NCI-H226 (cell line): ENCODE data around the gene GARNL3.

Experiments
- DNase-seq: peaks from one replicate; pipeline ENCODE4 v3.0.0-alpha.2; 2015

GARNL3 gene

DNA sequence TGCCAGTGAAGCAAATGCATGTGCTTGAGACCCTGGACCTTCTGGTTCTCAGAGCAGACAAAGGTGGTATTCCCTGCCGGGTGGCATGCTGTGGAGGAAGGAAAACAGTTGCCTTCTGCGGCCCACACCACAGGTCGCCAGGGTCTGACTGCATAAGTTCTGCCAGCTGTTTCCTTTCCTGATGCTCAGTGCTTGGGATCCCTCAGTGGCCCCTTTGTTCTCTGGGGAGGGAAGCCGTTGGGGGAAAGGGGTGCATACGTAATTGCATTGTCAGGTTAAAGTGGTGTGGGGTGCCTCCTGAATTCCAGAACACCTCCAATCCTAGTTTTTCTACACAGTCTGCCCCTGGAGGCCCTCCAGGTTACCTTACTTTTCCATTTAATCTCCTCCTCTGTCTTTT lies 89.3 kb downstream of the GARNL3 start:
- DNase-seq, result no peak

DNA sequence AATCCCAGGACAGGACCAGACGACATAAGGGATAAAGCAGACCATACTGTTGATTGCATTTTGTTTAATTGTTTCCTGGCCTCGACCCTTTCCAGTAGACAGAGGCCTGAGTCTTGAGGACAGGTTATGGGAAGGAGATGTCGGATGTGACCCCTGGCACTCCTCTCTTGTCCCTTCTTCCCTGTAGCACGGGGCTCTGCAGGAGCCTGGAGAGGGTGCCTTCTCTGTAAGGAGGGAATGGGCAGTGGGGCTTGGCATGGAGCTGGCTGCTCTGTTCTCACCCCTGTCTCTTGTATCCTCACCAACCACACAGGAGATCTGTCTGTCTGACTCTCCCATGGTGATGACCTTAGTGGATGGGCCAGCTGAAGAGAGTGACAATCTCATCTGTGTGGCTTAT lies 92.3 kb downstream of the GARNL3 start:
- DNase-seq, result no peak

DNA sequence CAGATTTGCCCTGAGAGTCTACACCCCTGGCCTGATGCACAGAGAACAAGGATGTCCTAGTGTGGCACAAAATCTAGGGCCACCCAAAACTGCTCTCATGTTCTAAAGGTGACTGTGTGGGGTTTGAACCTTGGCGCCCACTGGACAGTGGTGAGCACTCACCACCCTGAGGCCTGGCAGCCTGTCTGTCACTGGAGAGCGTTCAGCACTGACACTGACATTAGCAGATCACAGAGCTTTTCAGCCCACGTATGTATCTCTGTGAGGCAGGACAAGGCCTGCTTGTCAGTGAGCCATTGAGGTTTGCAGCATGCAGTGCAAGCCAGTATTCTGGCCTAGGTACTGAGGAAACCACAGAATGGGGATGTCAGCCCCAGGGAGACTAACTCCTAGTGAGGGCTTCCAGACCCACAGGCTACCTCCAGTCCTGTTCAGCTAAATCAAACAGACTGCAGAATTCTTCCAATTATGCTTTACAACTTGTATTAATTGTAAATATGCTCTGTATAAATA lies 93.5 kb downstream of the GARNL3 start:
- no peak for DNase-seq

GRCh38 chr9:127358770-127359169 lies 94.2 kb downstream of the GARNL3 start:
- DNase-seq, result no peak

DNA sequence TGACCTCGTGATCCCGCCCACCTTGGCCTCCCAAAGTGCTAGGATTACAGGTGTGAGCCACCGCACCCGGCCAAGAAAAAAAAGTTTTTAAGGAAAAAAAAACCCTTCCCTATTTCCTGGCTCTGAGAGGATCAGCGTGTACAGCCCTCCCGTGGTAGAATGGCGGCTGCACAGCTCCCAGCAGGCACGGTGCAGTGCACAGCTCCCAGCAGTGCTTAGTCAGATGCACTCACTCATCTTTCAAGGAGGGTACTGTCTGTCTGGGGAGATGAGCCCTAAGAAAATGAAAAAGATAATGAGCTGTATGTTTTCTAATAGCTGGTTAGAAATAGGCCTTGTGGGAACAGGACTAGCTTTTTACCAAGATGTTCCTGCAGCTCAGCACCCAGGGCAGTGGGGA lies 95.7 kb downstream of the GARNL3 start:
- no peak for DNase-seq

DNA sequence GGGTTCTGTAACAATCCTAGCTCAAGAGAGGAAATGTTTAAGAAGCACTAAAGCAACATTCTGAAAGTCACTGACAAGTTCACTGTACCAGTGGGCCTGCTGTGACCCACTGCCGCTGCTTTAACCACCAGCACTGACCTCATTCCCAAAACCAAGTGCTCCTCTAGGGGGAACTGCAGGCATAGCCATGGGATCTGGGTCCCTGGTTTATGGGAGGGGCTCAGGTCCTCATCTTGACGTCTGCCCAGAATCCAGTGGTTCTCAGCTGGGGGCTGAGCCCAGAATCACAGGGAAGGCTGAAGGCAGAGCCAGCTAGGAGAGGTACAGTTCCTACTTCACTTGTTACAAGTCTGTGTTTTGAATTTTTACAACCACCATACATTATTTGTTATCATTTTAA lies 96.3 kb downstream of the GARNL3 start:
- DNase-seq, result peak; percentile 33

- no peak for DNase-seq
These were observed 97.0 kb downstream of the GARNL3 start for GRCh38 chr9:127361561-127361960.

GRCh38 chr9:127362829-127363228 lies 98.3 kb downstream of the GARNL3 start:
- no peak for DNase-seq

- no peak for DNase-seq
These were observed 100.9 kb downstream of the GARNL3 start for GRCh38 chr9:127365461-127365860.

GRCh38 chr9:127366594-127366993 lies 102.0 kb downstream of the GARNL3 start:
- no peak for DNase-seq

- DNase-seq, result no peak
These were observed 104.4 kb downstream of the GARNL3 start for GRCh38 chr9:127368852-127369402.

DNA sequence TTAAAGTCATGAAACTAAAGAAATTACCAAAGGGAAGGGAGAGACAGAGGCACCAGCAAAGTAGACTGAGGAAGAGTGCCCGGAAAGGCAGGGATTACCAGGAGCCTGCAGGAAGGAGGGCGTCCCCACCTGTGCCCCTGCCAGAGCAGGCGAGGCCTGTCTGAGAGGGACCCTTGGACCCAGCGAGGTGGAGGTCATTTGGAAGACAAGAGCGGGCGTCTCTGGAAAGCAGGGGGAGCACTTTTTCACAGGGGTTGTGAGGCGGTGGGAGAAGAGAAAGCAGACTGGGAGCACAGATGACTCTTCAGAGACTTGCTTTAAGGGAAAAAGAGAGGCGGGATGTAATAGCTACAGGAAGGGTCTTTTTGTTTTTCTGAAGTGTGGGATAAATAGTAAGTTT lies 104.9 kb downstream of the GARNL3 start:
- DNase-seq, result no peak

GRCh38 chr9:127370147-127370579 lies 105.6 kb downstream of the GARNL3 start:
- DNase-seq, result no peak

DNA sequence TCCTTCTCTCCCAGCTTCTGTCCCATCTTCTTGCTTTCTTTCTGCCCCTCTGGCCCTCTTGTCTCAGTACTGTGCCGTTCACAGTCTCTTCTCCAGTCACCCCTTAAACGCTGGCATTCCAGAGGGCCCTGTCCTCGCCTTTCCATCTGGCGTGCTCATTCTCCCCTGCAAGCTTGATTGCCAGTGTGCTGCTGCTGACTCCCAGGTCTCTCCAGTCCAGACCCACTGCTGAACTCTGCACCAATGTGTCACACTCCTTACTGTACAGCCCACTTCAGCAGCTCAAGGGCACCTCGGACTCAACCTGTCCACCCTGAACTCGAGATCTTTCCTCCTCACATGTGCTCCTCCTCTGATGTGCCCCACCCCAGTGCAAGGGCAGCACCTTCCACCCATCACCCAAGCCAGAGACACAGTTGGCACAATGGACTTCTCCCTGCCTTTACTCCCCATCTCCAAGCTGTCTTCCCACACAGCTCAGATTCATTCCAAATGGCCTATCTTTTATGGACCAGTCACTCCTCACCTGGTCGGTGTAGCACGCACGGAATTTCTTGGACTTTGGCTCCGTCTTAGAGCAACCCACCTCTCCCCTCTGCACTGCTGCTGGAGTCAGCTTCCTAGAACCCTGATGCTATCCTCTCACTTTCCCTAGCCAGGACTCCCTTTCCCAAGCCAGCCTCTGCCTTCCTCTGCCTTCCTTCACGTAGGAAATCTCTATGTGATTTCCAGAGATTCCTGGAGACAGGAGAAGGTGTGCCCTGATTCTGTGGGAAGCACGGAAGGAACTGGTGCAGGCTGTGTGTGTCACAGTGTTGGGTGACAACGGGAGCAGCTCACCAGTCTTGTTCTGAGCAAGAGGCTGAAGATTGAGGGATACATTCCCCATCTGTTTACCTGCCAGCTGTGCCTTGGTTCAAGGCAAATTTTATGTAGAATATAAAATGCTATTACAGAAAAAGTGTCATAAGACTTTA lies 106.4 kb downstream of the GARNL3 start:
- DNase-seq, result no peak

DNA sequence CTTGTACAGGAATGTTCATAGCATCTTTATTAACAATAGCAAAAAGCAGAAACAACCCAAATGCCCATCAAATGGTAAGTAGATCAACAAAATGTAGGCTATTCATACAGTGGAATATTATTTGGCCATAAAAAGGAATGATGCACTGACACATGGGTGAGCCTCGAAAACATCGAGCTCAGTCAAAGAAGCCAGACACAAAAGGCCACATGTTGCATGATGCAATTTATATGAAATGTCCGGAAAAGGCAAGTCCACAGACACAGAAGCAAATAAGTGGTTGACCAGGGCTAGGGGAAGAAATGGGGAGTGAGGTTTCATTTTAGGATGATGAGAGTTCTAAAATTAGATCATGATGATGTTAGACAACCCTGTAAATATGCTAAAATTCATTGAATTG lies 115.9 kb downstream of the GARNL3 start:
- DNase-seq, result no peak

DNA sequence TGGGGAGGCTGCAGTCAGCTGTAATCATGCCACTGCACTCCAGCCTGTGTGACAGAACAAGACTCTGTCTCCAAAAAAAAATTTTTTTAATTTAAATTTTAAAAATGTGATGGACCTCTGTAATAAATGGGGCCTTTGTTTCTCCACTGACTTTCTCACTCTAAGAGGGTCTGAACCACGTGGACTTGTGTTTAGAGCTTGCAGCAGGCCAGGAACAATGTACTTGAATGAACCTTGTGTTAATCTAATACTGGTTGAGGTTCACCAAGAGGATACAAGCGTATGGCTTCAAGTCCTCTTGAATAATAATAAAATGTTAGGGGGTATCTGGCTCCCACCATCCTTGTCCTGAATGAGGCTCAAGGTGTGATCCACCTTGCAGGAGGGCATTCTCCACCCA lies 118.0 kb downstream of the GARNL3 start:
- no peak for DNase-seq

DNA sequence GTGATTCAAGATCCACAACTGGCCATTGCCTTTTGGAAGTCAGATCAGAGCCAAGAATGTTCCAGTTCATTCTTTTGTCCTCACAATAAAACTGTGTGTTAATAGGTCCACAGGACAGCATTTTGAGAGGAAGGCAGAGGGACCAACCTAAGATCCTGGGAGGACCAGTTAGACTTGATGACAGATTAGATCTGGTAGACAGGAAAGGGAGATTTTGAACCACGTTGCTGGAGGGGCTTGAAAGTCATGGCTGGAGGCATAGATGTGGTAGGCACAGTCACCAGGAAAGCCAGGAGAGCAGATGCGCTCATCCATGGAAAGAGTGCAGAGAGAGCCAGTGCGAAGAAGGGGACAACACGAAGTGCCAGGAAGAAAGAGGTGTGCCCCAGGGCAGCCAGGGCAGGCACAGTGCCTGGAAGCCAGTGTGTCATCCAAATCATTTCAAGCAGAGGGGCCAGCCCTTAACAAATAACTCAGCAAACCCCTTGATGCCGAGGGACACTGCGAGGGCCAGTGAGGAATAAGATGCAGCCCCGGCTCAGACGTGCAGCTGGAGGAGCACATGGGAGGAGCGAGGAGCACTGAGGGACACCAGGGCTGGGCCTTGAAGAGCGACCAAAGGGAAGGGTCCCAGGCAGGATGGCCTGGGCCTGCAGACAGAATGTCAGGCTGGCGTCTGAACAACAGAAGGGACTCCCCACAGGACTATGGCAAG lies 119.6 kb downstream of the GARNL3 start:
- DNase-seq, result no peak

DNA sequence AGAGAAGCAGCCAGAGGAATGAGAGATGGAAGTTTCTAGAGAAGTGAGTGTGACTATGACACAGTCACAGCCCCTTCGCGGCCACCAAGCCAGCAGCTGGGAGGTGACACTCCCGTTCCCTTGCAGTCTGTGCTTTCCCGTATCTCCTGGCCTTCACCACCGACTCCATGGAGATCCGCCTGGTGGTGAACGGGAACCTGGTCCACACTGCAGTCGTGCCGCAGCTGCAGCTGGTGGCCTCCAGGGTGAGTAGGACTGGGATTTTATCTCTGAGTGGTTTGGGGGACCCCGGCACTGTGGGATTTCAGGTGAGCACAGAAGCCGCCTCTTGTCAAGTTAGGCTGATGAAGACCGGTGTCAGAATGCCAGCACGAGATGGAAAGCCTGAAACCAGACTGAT lies 120.3 kb downstream of the GARNL3 start:
- DNase-seq, result no peak

DNA sequence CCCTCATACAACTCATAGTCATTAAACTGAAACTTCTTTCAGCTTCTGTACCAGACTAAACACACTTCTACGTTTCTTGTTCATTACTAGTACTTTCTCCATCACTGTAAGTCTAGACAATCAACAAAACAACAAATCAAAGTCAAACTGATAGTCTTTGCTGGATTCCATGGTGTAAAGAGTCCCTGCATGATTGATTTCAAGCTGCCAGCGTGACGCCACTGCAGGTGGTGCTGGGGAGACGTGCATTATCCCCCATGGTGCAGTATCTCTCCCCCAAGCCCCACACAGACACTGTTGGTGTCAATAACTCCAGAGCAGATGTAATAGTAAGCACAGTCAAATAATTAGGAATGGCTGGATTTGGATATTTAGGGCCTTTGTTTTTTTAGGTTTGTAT lies 121.7 kb downstream of the GARNL3 start:
- DNase-seq, result no peak

GRCh38 chr9:127386981-127387380 lies 122.4 kb downstream of the GARNL3 start:
- DNase-seq, result no peak

DNA sequence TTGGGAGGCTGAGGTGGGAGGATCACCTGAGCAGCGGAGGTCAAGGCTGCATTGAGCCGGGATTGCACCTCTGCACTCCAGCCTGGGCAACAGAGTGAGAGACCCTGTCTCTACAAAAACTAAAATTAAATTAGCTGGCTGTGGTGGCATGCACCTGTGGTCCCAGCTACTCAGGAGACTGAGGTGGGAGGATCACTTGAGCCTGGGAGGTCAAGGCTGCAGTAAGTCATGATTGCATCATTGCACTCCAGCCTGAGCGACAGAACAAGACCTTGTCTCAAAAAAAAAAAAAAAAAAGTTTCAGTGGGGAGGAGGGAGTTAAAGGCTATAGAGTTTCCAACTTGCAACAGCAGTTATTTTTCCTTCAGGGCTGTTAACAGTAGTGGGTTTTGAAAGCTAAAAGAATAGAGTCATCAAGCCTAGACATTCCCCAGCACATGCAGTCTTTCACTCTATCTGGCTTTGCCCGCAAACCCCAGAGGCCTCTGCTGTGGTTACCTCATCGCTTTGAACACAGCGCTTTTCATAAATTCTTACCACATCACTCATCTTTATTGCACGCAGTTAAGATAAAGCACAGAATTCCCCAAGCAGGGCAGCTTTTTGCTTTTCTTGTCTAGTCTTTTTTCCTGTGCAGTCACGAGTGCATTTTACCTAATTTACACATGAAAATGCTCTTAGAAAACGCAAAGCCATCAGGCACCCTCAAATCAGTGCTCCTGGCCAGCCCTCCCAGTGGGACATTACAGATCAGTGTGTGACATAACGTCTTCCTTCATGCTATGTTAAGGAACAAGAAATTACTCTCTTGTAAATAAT lies 123.7 kb downstream of the GARNL3 start:
- DNase-seq, result peak; percentile 96

DNA sequence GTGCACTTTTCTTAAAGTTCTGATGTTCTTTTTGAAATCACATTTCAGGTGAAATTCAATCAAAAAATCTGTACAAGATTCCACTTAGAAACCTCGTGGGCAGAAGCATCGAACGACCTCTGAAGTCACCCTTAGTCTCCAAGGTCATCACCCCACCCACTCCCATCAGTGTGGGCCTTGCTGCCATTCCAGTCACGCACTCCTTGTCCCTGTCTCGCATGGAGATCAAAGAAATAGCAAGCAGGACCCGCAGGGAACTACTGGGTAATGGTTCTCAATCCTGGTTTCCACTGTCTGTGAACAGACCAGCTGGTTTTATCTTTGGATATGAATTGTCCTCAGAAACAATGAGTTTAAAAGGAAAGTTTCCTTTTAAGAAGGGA lies 124.3 kb downstream of the GARNL3 start:
- no peak for DNase-seq
